H9 (cell line): ENCODE measurements around the gene PEX1. TPM values are rescaled to one million over a fixed set of nuclear protein-coding genes. Genes with fewer than 3 reads are reported as not detected.

Source experiments
- DNase-seq: peaks from one replicate; pipeline ENCODE4 v3.0.0-alpha.2; 2017
- H2AFZ ChIP-seq: one replicate; pipeline ENCODE4 v1.6.1; 2013; ENCODE audit warnings: mild to moderate bottlenecking, low read length, control low read depth, moderate library complexity
- H2AK5ac ChIP-seq: 2 replicates; pipeline ENCODE4 v1.6.1; 2013; ENCODE audit warnings: low read length, control low read depth, mixed read lengths; ENCODE audit not compliant: insufficient read length
- H2BK120ac ChIP-seq: one replicate; pipeline ENCODE4 v1.6.1; 2013; ENCODE audit warnings: low read depth, mild to moderate bottlenecking, low read length, control low read depth, inconsistent platforms; ENCODE audit not compliant: poor library complexity, severe bottlenecking
- H2BK12ac ChIP-seq: 2 replicates; pipeline ENCODE4 v1.6.1; 2013; ENCODE audit warnings: low read length, control low read depth, mixed read lengths, low read depth; ENCODE audit not compliant: insufficient read length
- H2BK15ac ChIP-seq: 2 replicates; pipeline ENCODE4 v1.6.1; 2013; ENCODE audit warnings: low read depth, low read length, control low read depth
- H2BK20ac ChIP-seq: one replicate; pipeline ENCODE4 v1.6.1; 2013; ENCODE audit warnings: low read depth, mild to moderate bottlenecking, low read length, control low read depth, inconsistent platforms; ENCODE audit not compliant: poor library complexity, severe bottlenecking
- H2BK5ac ChIP-seq: 2 replicates; pipeline ENCODE4 v1.6.1; 2013; ENCODE audit warnings: low read length, control low read depth, mixed read lengths; ENCODE audit not compliant: insufficient read length
- H3K14ac ChIP-seq: 2 replicates; pipeline ENCODE4 v1.6.1; 2013; ENCODE audit warnings: low read length, control low read depth; ENCODE audit not compliant: insufficient read depth
- H3K18ac ChIP-seq: 2 replicates; pipeline ENCODE4 v1.6.1; 2013; ENCODE audit warnings: low read depth, mild to moderate bottlenecking, mixed read lengths, low read length, control low read depth; ENCODE audit not compliant: insufficient read length
- H3K23ac ChIP-seq: 2 replicates; pipeline ENCODE4 v1.6.1; 2013; ENCODE audit warnings: low read length, control low read depth, mixed read lengths, low read depth; ENCODE audit not compliant: insufficient read length
- H3K23me2 ChIP-seq: 2 replicates; pipeline ENCODE4 v1.6.1; 2013; ENCODE audit warnings: low read depth, mild to moderate bottlenecking, mixed read lengths, low read length, control low read depth; ENCODE audit not compliant: insufficient read length, poor library complexity, severe bottlenecking
- H3K27ac ChIP-seq: 2 replicates; pipeline ENCODE4 v1.5.1; 2013; ENCODE audit warnings: low read length, control low read depth, mixed read lengths, low read depth; ENCODE audit not compliant: insufficient read length
- H3K27me3 ChIP-seq: 2 replicates; pipeline ENCODE4 v1.6.1; 2013; ENCODE audit warnings: low read length, control low read depth, inconsistent platforms; ENCODE audit not compliant: insufficient read depth
- H3K4ac ChIP-seq: 2 replicates; pipeline ENCODE4 v1.6.1; 2013; ENCODE audit warnings: low read depth, mild to moderate bottlenecking, control low read depth, inconsistent platforms, low read length, moderate library complexity
- H3K4me1 ChIP-seq: 2 replicates; pipeline ENCODE4 v1.6.1; 2013; ENCODE audit warnings: low read length, control low read depth, inconsistent platforms; ENCODE audit not compliant: insufficient read depth
- H3K4me2 ChIP-seq: 2 replicates; pipeline ENCODE4 v1.6.1; 2013; ENCODE audit warnings: low read length, control low read depth, mixed read lengths; ENCODE audit not compliant: insufficient read length, insufficient read depth
- H3K56ac ChIP-seq: 2 replicates; pipeline ENCODE4 v1.6.1; 2013; ENCODE audit warnings: low read depth, mild to moderate bottlenecking, mixed read lengths, low read length, control low read depth; ENCODE audit not compliant: insufficient read length
- H3K79me1 ChIP-seq: 2 replicates; pipeline ENCODE4 v1.6.1; 2013; ENCODE audit warnings: low read depth, mild to moderate bottlenecking, moderate library complexity, low read length, control low read depth, inconsistent platforms; ENCODE audit not compliant: insufficient read depth, poor library complexity, severe bottlenecking
- H3K79me2 ChIP-seq: 2 replicates; pipeline ENCODE4 v1.6.1; 2013; ENCODE audit warnings: low read length, control low read depth, inconsistent platforms; ENCODE audit not compliant: insufficient read depth
- H3K9ac ChIP-seq: 2 replicates; pipeline ENCODE4 v1.6.1; 2013; ENCODE audit warnings: low read length, control low read depth, mixed read lengths; ENCODE audit not compliant: insufficient read length; ENCODE audit errors: extremely low read depth
- H3K9me3 ChIP-seq: one replicate; pipeline ENCODE4 v1.6.1; 2013; ENCODE audit warnings: low read depth, low read length, inconsistent platforms; ENCODE audit not compliant: control insufficient read depth
- H3T11ph ChIP-seq: one replicate; pipeline ENCODE4 v1.6.1; 2013; ENCODE audit warnings: mild to moderate bottlenecking, low read length, control low read depth, inconsistent platforms
- H4K20me1 ChIP-seq: one replicate; pipeline ENCODE4 v1.6.1; 2013; ENCODE audit not compliant: control insufficient read depth, insufficient read length, insufficient read depth
- H4K5ac ChIP-seq: 2 replicates; pipeline ENCODE4 v1.6.1; 2013; ENCODE audit warnings: low read depth, mild to moderate bottlenecking, mixed read lengths, low read length, control low read depth; ENCODE audit not compliant: insufficient read length
- H4K8ac ChIP-seq: replicated peaks from 2 replicates; pipeline ENCODE4 v1.6.1; 2013; ENCODE audit warnings: low read length, control low read depth, mixed read lengths, low read depth; ENCODE audit not compliant: insufficient read length
- H4K91ac ChIP-seq: 2 replicates; pipeline ENCODE4 v1.6.1; 2013; ENCODE audit warnings: low read depth, mild to moderate bottlenecking, moderate library complexity, mixed read lengths, low read length, control low read depth; ENCODE audit not compliant: insufficient read length
- H3K27ac Mint-ChIP-seq, 3 experiments: 2 replicates in 2 of 3; 3 replicates in 1 of 3; pipeline ENCODE4 v1.8.0; 2020 to 2021; ENCODE audit warnings: mixed read lengths in 3 of 3, mild to moderate bottlenecking in 1 of 3, moderate library complexity in 1 of 3
- H3K27me3 Mint-ChIP-seq: 2 replicates; pipeline ENCODE4 v1.8.0; 2021; ENCODE audit warnings: low read depth, mild to moderate bottlenecking, moderate library complexity, mixed read lengths
- H3K36me3 Mint-ChIP-seq, 3 experiments: 2 replicates in 2 of 3; 3 replicates in 1 of 3; pipeline ENCODE4 v1.8.0; 2020 to 2021; ENCODE audit warnings: low read depth in 3 of 3, mixed read lengths in 3 of 3; ENCODE audit not compliant: insufficient read depth in 1 of 3
- H3K4me1 Mint-ChIP-seq, 2 experiments: 2 replicates each; pipeline ENCODE4 v1.8.0; 2020; ENCODE audit warnings: mixed read lengths in 2 of 2
- H3K4me3 Mint-ChIP-seq, 2 experiments: 2 replicates in 1 of 2; 3 replicates in 1 of 2; pipeline ENCODE4 v1.8.0; 2020 to 2021; ENCODE audit warnings: mild to moderate bottlenecking in 2 of 2, mixed read lengths in 2 of 2, moderate library complexity in 1 of 2
- H3K9me3 Mint-ChIP-seq, 2 experiments: 2 replicates in 1 of 2; 3 replicates in 1 of 2; pipeline ENCODE4 v1.8.0; 2020; ENCODE audit warnings: mild to moderate bottlenecking in 2 of 2, mixed read lengths in 2 of 2, moderate library complexity in 1 of 2
- CTCF ChIP-seq: fragments of 200-600 bp; sonication (generic); conservative IDR thresholded peaks from 3 replicates; pipeline ENCODE4 v1.8.0; 2021; ENCODE audit warnings: antibody characterized with exemption, mild to moderate bottlenecking
- WGBS: extraction: QIAGEN DNeasy Blood & Tissue Kit; methylation state at CpG from one replicate; pipeline ENCODE4 v1.1.7; 2013; ENCODE audit warnings: missing lambda C conversion rate, low lambda C conversion rate, mixed read lengths; ENCODE audit not compliant: insufficient read length; ENCODE audit errors: extremely low coverage; 5-methylcytosine and 5-hydroxymethylcytosine counted together
- total RNA-seq: library from RNA; stranded (reverse); gene quantifications from 2 replicates; pipeline ENCODE4 v1.2.1, GENCODE V29; 2021

The PEX1 gene
- total RNA-seq, 1 experiment from 2014 or later = 21.8 TPM

GRCh38 chr7:92520024-92520423 is 8.3 kb downstream of the PEX1 start:
- no peak overlapping the region for H2BK15ac ChIP-seq
- no peaks in the 10 kb centered on the region for H3K23me2 ChIP-seq
- no peak overlapping the region for H3K14ac ChIP-seq
- H3K79me2 ChIP-seq = no peaks in the 10 kb centered on the region
- no peak overlapping the region for H3T11ph ChIP-seq
- no peak overlapping the region for H4K91ac ChIP-seq
- no peak overlapping the region for H3K4me3 Mint-ChIP-seq
- H3K27ac ChIP-seq = no peak overlapping the region
- no peak overlapping the region for H3K27ac Mint-ChIP-seq
- no peaks in the 10 kb centered on the region for H3K4me1 ChIP-seq
- H3K9ac ChIP-seq = no peak overlapping the region
- no peak overlapping the region for H2BK20ac ChIP-seq
- H3K18ac ChIP-seq = no peak overlapping the region
- peaks cover 0 to 18% (median 16%) of the 10 kb centered on the region in 3 experiments; a peak in 5 of 7 replicates for H3K36me3 Mint-ChIP-seq
- H3K27me3 Mint-ChIP-seq = no peaks in the 10 kb centered on the region
- TF ChIP-seq CTCF = no peak
- H3K4ac ChIP-seq = no peak overlapping the region
- no peak overlapping the region for H2AFZ ChIP-seq
- H3K79me1 ChIP-seq = no peaks in the 10 kb centered on the region
- no peak overlapping the region for H2BK12ac ChIP-seq
- no peak overlapping the region for H2BK120ac ChIP-seq
- no peak overlapping the region for H3K23ac ChIP-seq
- peaks cover 4% of the 10 kb centered on the region for H4K20me1 ChIP-seq
- no peaks in the 10 kb centered on the region for H3K4me1 Mint-ChIP-seq
- no peak overlapping the region for H2BK5ac ChIP-seq
- no peak overlapping the region for H4K5ac ChIP-seq
- no peak overlapping the region for H3K56ac ChIP-seq
- H3K9me3 Mint-ChIP-seq = no peaks in the 10 kb centered on the region
- WGBS = no CpG with 5 or more reads among the region's 1 CpG
- no peak overlapping the region for H4K8ac ChIP-seq
- H3K27me3 ChIP-seq = no peaks in the 10 kb centered on the region
- H3K4me2 ChIP-seq = no peak overlapping the region
- H3K9me3 ChIP-seq = no peaks in the 10 kb centered on the region
- no peak overlapping the region for H2AK5ac ChIP-seq
- DNase-seq = no peak
